Smooth muscle cell (in vitro differentiated cells): Measurements from ENCODE around the gene PI16. TPM values are rescaled to one million over a fixed set of nuclear protein-coding genes. Genes with fewer than 3 reads are reported as not detected.

Source experiments
- DNase-seq: peaks from one replicate; lab custom pipeline; 2025; ENCODE audit not compliant: unreplicated experiment; lab: John Stamatoyannopoulos, UW
- H2AFZ ChIP-seq: fragments of 200-600 bp; sonication (generic); 2 replicates; pipeline ENCODE4 v1.6.0; 2016; ENCODE audit warnings: antibody characterized with exemption, low read depth, mild to moderate bottlenecking
- H3F3A ChIP-seq: fragments of 200-600 bp; sonication (generic); 2 replicates; pipeline ENCODE4 v1.6.0; 2017; ENCODE audit warnings: antibody characterized with exemption, low read depth
- H3K27ac ChIP-seq: fragments of 200-600 bp; sonication (generic); 2 replicates; pipeline ENCODE4 v1.5.1; 2016; ENCODE audit warnings: low read depth, mild to moderate bottlenecking
- H3K27me3 ChIP-seq: fragments of 200-600 bp; sonication (generic); 2 replicates; pipeline ENCODE4 v1.6.1; 2016; ENCODE audit warnings: low read depth, mild to moderate bottlenecking
- H3K36me3 ChIP-seq: fragments of 200-600 bp; sonication (generic); 2 replicates; pipeline ENCODE4 v1.5.1; 2016; ENCODE audit warnings: low read depth
- H3K4me1 ChIP-seq: fragments of 200-600 bp; sonication (generic); 2 replicates; pipeline ENCODE4 v1.5.1; 2016; ENCODE audit warnings: low read depth
- H3K4me2 ChIP-seq: fragments of 200-600 bp; sonication (generic); 2 replicates; pipeline ENCODE4 v1.6.0; 2016; ENCODE audit warnings: mild to moderate bottlenecking
- H3K4me3 ChIP-seq: fragments of 200-600 bp; sonication (generic); 2 replicates; pipeline ENCODE4 v1.5.1; 2016; ENCODE audit warnings: mild to moderate bottlenecking
- H3K79me2 ChIP-seq: fragments of 200-600 bp; sonication (generic); 2 replicates; pipeline ENCODE4 v1.6.0; 2016; ENCODE audit warnings: low read depth, mild to moderate bottlenecking
- H3K9ac ChIP-seq: fragments of 200-600 bp; sonication (generic); 2 replicates; pipeline ENCODE4 v1.6.0; 2016; ENCODE audit warnings: low read depth
- H3K9me3 ChIP-seq: fragments of 200-600 bp; sonication (generic); replicated peaks from 2 replicates; pipeline ENCODE4 v1.5.1; 2016; ENCODE audit warnings: low read depth
- H4K20me1 ChIP-seq: fragments of 200-600 bp; sonication (generic); 2 replicates; pipeline ENCODE4 v1.6.0; 2016; ENCODE audit warnings: low read depth
- WGBS: methylation state at CpG from one replicate; pipeline ENCODE4 v1.1.7; 2016; ENCODE audit warnings: low lambda C conversion rate; 5-methylcytosine and 5-hydroxymethylcytosine counted together
- polyA plus RNA-seq: library from polyadenylated mRNA; unstranded; fragments of >200 nt; fragmentation: Nextera tagmentation; extraction: Ambion mirVana; gene quantifications from 2 replicates; pipeline ENCODE4 v1.2.1, GENCODE V29; 2016
- total RNA-seq: library from RNA; depleted of rRNA; stranded (reverse); fragments of >200 nt; gene quantifications from 2 replicates; pipeline ENCODE4 v1.2.3, GENCODE V29; 2014
- TF ChIP-seq, protein P1 (sequence below): fragments of 200-600 bp; sonication (generic); IDR thresholded peaks from 2 replicates; pipeline ENCODE4 v1.5.1; 2017; ENCODE audit warnings: borderline replicate concordance, mild to moderate bottlenecking, antibody characterized with exemption; ENCODE audit not compliant: insufficient read depth, poor library complexity, severe bottlenecking

Gene PI16
- total and polyA plus RNA-seq, 2 experiments from 2014 or later = 1.2 to 9.6 TPM

GRCh38 chr6:37006793-37007339 is 52.3 kb downstream of the PI16 start:
- WGBS = 95% methylated on average over 5 of the region's 5 CpGs

DNA sequence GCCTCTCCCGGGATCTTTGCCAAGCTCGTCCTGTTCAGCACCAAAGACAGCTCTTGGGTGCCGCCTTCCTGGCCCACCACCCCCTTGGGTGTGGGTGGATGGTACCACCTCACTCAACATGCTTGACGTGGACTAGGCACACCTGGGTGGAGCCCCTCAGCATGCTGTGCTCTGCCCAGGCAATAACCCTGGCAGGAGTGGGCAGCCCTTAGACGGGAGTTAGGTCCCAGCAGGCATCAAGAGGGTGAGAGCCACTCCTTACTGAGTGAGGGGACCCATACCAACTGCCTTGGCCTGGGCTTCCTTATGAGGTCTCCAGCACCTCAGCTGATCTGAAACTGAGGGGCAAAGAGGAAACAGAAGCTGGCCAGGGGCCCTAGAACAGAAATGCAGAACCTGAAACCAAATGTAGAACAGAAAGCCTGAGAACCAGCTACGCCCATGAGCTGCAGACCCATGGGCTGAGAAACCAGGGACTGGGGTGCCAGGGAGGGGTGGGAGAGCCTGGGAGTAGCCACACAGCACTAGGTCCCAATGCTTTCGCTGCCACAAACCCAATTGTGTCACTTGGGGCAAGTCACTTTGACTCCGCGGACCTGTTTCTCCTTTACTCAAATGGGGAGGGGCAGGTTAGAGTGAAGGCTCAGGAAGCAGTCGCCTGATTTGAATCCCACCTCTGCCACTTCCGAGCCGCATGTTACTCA is 53.0 kb downstream of the PI16 start:
- TF ChIP-seq, protein P1, sequence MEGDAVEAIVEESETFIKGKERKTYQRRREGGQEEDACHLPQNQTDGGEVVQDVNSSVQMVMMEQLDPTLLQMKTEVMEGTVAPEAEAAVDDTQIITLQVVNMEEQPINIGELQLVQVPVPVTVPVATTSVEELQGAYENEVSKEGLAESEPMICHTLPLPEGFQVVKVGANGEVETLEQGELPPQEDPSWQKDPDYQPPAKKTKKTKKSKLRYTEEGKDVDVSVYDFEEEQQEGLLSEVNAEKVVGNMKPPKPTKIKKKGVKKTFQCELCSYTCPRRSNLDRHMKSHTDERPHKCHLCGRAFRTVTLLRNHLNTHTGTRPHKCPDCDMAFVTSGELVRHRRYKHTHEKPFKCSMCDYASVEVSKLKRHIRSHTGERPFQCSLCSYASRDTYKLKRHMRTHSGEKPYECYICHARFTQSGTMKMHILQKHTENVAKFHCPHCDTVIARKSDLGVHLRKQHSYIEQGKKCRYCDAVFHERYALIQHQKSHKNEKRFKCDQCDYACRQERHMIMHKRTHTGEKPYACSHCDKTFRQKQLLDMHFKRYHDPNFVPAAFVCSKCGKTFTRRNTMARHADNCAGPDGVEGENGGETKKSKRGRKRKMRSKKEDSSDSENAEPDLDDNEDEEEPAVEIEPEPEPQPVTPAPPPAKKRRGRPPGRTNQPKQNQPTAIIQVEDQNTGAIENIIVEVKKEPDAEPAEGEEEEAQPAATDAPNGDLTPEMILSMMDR = no peak
- Histone ChIP-seq H2AFZ (no peak overlapping the region), H3K36me3 (no peaks in the 10 kb centered on the region), H3F3A (no peaks in the 10 kb centered on the region), H3K27ac (no peak overlapping the region), H3K4me2 (no peak overlapping the region), H3K79me2 (no peaks in the 10 kb centered on the region), H3K4me1 (no peaks in the 10 kb centered on the region), H3K9ac (no peak overlapping the region), H3K4me3 (no peak overlapping the region), H4K20me1 (no peaks in the 10 kb centered on the region), H3K27me3 (no peaks in the 10 kb centered on the region), H3K9me3 (no peaks in the 10 kb centered on the region)
- WGBS = 84% methylated on average over 12 of the region's 12 CpGs
- DNase-seq = no peak

More at GRCh38 chr6:37006793-37007339, 52.3 kb downstream of the PI16 start:
- Histone ChIP-seq H3K9me3 (no peaks in the 10 kb centered on the region), H3K4me1 (no peaks in the 10 kb centered on the region), H3K27me3 (no peaks in the 10 kb centered on the region), H2AFZ (no peak overlapping the region), H3K36me3 (no peaks in the 10 kb centered on the region), H3K79me2 (no peaks in the 10 kb centered on the region), H3K4me2 (no peak overlapping the region), H3K9ac (no peak overlapping the region), H4K20me1 (no peaks in the 10 kb centered on the region), H3F3A (no peaks in the 10 kb centered on the region), H3K4me3 (no peak overlapping the region), H3K27ac (no peak overlapping the region)
- DNase-seq = no peak
- TF ChIP-seq, protein P1 = no peak

DNA sequence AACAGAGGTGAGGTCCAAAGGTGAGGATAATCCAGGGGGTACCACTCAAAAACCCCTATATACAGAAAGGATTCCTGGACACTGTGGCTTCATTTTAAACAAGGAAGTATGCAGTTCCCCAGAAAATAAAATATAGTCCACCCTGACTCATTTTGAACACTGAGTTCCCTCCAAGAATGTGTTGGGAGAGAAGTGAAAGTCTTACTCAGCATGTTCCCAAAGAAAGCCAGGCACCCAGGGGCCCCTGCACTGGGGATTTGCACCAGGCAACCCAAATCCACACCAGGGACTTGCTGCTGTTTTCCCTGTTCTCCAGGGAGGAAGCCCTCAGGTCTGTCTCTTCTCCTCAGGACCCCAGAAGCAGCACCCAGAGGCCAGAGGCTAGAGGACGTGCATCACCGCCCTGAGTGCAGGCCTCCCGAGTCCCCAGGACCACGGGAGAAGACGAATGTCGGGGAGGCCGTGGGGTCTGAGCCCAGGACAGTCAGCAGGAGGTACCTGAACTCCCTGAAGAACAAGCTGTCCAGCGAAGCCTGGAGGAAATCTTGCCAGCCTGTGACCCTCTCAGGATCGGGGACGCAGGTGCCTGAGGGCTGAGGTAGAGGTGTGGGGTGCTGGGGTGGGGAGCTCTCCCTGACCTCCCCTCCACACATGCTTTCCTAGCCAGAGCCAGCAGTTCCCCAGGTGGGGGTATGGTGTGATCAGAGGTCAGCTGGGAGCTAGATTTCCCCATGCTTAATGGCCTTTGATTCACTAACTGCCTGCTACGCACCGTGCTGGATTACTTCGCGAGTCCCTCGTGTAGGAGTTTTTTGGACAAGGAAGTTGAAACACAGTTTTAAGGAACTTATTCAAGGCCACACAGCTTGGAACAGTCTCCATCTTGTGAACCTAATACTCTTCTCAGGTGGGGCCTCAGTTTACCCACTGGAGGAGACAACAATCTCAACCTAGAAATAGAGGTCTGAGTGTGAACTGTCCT is 54.2 kb downstream of the PI16 start:
- DNase-seq = no peak
- no peak overlapping the region for H3K27ac ChIP-seq
- no peaks in the 10 kb centered on the region for H3K9me3 ChIP-seq
- no peak overlapping the region for H3K4me2 ChIP-seq
- WGBS = 95% methylated on average over 15 of the region's 15 CpGs
- H3K27me3 ChIP-seq = no peaks in the 10 kb centered on the region
- no peak overlapping the region for H3K9ac ChIP-seq
- H3K79me2 ChIP-seq = no peaks in the 10 kb centered on the region
- H3K36me3 ChIP-seq = no peaks in the 10 kb centered on the region
- H3F3A ChIP-seq = no peaks in the 10 kb centered on the region
- no peak overlapping the region for H3K4me3 ChIP-seq
- no peak overlapping the region for H2AFZ ChIP-seq
- TF ChIP-seq, protein P1 = no peak
- H3K4me1 ChIP-seq = no peaks in the 10 kb centered on the region
- H4K20me1 ChIP-seq = no peaks in the 10 kb centered on the region
